IPS-11a (cell line): ENCODE results near the gene LHCGR.
"Not testable (repeated sequence)": the region's sequence is repeated elsewhere in the genome, so short reads cannot be mapped to it uniquely, and the experiment has no call there.

Experiments
- H3K4me3 ChIP-seq: one replicate; pipeline ENCODE4 v1.5.1; 2013; ENCODE audit warnings: low read depth, low read length, control low read depth

LHCGR gene

GRCh38 chr2:48711343-48711742 is 44.2 kb downstream of the LHCGR start:
- no peak overlapping the region for H3K4me3 ChIP-seq

- H3K4me3 ChIP-seq = no peak overlapping the region
Measured at GRCh38 chr2:48709096-48710034, 46.2 kb downstream of the LHCGR start.

GRCh38 chr2:48707466-48707865 is 48.1 kb downstream of the LHCGR start:
- H3K4me3 ChIP-seq = no peak overlapping the region

GRCh38 chr2:48703621-48704020 is 51.9 kb downstream of the LHCGR start:
- H3K4me3 ChIP-seq = not testable (repeated sequence)

- H3K4me3 ChIP-seq = no peak overlapping the region
Measured at GRCh38 chr2:48699348-48699930, 56.1 kb downstream of the LHCGR start.

- no peak overlapping the region for H3K4me3 ChIP-seq
Measured at GRCh38 chr2:48696881-48697280, 58.6 kb downstream of the LHCGR start.

- no peak overlapping the region for H3K4me3 ChIP-seq
Measured at GRCh38 chr2:48695991-48696390, 59.5 kb downstream of the LHCGR start.

- H3K4me3 ChIP-seq = no peak overlapping the region
Measured at GRCh38 chr2:48694149-48694548, 61.4 kb downstream of the LHCGR start.

- no peak overlapping the region for H3K4me3 ChIP-seq
Measured at GRCh38 chr2:48693645-48694044, 61.9 kb downstream of the LHCGR start.

GRCh38 chr2:48693066-48693465 is 62.5 kb downstream of the LHCGR start:
- H3K4me3 ChIP-seq = no peak overlapping the region

- no peak overlapping the region for H3K4me3 ChIP-seq
Measured at GRCh38 chr2:48691935-48692691, 63.4 kb downstream of the LHCGR start.

GRCh38 chr2:48685126-48685525 is 70.4 kb downstream of the LHCGR start:
- H3K4me3 ChIP-seq = no peak overlapping the region

- H3K4me3 ChIP-seq = no peak overlapping the region
Measured at GRCh38 chr2:48677450-48677849, 78.1 kb downstream of the LHCGR start.

GRCh38 chr2:48674933-48675332 is 80.6 kb downstream of the LHCGR start:
- H3K4me3 ChIP-seq = no peak overlapping the region

GRCh38 chr2:48673581-48673980 is 81.9 kb downstream of the LHCGR start:
- H3K4me3 ChIP-seq = no peak overlapping the region

- H3K4me3 ChIP-seq = no peak overlapping the region
Measured at GRCh38 chr2:48668992-48669391, 86.5 kb downstream of the LHCGR start.

- no peak overlapping the region for H3K4me3 ChIP-seq
Measured at GRCh38 chr2:48651158-48651790, 104.2 kb downstream of the LHCGR start.

GRCh38 chr2:48638261-48638660 is 117.3 kb downstream of the LHCGR start:
- H3K4me3 ChIP-seq = no peak overlapping the region
